GM12801 (cell line): ENCODE measurements around the gene DNAJC18.

ENCODE experiments used
- TF ChIP-seq, protein P1 (sequence below): IDR thresholded peaks from one replicate; pipeline ENCODE4 v1.5.1; 2011; ENCODE audit warnings: control low read depth; ENCODE audit not compliant: insufficient read length; ENCODE audit errors: extremely low read depth

DNAJC18 gene

DNA sequence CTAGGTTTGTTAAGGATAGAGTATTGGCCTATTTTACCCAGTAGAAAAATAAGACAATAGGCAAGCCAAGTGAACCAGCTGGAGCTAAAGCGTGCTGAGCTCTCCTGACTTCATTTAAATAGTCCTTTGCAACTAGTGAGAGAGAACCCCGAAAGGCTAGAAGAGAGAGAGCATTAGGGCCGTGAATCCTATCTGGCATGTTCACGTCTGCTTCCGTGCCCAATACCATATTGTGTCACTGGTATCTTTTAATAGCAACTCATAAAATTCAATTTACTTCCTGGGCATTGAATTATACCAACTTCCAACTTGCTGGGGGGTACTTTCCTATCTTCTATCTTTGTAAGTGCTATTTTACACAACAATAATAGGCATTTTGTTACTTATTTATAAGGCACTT, 13.8 kb downstream of the DNAJC18 start:
- TF ChIP-seq, protein P1, sequence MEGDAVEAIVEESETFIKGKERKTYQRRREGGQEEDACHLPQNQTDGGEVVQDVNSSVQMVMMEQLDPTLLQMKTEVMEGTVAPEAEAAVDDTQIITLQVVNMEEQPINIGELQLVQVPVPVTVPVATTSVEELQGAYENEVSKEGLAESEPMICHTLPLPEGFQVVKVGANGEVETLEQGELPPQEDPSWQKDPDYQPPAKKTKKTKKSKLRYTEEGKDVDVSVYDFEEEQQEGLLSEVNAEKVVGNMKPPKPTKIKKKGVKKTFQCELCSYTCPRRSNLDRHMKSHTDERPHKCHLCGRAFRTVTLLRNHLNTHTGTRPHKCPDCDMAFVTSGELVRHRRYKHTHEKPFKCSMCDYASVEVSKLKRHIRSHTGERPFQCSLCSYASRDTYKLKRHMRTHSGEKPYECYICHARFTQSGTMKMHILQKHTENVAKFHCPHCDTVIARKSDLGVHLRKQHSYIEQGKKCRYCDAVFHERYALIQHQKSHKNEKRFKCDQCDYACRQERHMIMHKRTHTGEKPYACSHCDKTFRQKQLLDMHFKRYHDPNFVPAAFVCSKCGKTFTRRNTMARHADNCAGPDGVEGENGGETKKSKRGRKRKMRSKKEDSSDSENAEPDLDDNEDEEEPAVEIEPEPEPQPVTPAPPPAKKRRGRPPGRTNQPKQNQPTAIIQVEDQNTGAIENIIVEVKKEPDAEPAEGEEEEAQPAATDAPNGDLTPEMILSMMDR: no peak

DNA sequence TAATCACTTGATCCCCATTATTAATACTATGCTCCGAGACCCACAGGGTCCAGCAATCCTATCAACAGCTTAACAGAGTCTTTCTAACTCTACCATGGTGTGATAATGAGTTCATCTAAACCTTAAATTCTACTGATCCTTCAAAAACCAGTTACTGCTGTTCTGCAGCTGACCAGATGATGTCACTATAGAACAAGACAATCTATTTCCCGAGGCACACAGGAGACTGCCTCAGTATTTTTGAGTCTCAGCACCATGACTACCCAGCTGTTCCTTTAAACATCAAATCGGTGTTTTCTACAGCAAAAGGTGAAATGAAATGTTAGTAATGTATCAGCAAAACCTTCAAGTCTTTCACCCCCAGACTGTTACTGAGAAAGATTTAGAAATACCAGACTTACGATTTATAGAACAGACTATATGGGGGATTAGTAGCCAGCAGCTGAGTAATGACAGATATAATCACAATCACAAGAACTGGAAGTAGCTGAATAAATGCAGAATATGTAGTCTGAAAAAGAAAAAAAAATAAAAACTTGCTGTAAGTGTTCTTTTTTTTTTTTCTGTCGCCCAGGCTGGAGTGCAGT, 16.9 kb downstream of the DNAJC18 start:
- TF ChIP-seq, protein P1: peak; percentile 20

DNA sequence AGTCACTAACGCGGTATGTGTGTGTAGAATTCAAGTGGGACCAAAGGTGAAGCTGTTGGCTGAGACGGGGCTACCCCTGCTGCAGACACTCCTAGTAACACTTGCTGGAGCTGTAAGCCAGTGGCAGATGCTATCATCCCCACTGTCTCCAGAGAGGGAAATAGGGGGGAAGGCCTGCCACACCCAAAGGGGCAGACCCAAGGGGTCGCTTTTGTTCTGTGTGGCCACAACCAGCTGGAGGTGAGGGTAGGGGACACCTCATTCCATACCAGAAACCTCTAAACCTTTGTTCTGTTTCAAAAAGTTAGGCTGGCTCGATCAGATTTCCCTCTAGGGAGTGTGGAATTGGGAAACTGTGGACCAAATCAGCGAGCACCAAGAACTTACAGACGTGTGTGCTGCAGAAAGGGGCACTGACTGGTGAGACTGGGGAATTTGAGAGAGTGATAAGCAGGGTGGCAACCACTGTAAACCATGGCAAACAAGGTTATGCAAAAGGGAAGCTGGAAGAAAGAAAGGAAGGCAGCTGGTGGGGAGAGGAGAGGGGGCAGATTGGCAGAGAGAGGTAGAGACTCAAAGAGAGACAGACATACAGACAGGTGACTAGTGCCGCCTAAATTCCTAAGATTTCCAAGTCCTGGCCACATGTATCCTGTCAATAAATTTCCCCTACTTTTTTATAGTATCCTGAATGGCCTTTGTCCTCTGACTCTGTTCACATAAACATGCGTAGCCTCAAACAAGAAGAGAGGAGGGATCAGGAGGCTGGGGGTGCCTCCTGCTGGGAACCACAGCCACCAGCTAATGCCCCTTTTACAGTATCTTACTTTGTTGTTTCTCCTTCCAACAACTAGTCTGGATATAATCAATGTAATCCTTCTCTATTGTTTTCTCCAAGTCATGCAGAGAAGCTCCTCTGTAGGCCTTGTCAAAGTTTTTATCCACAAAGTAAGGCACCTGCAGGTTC, 19.8 kb downstream of the DNAJC18 start:
- TF ChIP-seq, protein P1: no peak

DNA sequence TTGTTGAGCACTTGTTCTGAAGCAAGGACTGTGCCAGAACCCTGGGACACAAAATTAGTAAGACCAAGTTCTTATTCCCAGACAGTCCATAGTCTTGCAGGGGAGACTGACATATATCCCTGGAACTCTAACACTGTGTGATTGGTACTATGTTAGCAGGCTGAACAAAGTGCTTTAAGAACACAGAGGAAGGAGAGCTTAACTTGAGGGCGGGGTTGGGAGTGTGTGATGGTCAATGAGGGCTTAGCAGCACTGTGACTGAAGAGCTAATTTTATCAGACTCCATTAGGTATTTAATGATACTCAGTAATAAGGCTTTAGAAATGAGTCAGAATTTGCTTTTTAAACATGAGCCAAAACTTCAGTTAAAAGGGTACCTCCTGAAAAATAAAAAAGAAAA, 20.5 kb downstream of the DNAJC18 start:
- TF ChIP-seq, protein P1: no peak

DNA sequence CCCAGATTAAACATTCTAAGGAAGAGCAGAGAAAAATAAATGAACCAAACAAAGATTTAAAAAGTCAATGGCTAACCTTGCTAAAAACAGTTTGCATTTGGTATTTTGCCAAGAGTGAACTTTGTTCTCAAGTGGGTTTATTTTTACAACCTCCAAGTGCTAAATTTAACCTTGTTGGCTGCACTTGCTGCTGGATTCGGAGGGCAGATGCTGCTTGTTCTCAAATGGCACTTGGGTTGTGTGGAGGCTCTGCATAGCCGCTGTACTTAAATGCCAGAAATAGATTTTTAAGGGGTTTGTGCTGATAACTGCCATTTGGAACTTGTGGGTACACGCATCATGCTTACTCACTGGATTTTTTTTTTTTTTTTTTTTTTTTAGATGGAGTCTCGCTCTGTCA, 22.1 kb downstream of the DNAJC18 start:
- TF ChIP-seq, protein P1: no peak

DNA sequence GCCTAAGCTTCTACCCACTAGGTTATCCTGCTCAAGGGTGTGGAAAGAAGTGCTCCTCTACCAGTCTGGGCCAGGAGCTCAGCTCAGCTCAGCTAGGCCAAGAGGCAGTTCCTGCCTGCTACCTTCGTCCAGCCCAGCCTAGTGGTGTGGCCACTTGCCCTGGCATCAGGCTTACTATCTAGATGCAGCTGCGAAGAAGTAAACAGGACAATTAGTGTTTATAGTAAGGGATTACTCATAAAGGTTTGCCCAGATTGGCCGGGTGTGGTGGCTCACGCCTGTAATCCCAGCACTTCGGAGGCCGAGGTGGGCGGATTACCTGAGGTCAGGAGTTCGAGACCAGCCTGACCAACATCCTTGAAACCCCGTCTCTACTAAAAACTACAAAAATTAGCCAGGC, 22.7 kb downstream of the DNAJC18 start:
- TF ChIP-seq, protein P1: no peak

DNA sequence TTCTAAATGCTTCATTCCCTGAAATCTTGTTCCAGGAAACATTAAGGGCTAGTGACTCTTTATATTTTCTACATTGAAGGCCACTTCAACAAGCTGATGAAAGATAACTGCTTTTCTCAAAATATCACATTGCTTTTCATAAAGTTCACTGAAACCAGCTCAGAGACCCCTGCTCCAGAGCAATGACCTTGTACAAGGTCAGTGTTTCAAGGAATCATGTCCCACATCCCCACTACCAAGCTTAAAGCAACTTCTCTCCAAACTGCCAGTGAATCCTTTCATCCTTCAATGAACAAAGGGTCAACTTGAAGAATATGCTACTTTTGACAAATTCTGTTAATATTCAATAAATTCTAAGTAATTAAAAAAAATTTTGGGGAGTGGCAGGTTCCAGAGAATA, 23.5 kb downstream of the DNAJC18 start:
- TF ChIP-seq, protein P1: no peak
